ENCODE data around the gene LNX1.

The LNX1 gene

DNA sequence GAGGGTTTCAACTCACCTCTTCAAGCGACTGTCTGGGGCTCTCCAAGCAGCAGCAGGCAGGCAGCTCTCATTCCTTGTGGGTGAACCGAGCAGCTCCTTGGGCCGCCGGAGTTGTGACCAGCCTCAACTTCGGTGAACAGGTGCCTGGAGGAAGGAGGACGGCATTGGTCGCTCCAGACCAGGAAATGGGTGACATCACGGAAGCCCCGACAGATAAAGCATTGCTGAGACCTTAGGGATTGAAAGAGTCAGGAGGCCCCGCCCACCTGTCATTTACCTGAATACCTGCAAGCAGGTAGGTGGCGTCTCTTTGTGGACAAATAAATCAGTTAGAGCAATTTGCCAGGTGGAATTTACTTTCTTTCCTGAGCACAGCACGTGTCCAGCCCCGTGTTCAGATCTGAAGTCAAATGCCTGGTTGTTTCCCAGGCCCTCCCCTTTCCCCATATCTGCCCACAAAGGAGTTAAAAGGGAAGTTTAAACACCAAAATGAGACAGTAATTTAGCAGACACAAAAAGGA, at the start of gene LNX1:
Gene LNX1, minus strand, starts transcription at position 115 of the 521 bp plus-strand sequence. CDS start 17,484 bp downstream, outside the sequence.
- DNase-seq = no peak

DNA sequence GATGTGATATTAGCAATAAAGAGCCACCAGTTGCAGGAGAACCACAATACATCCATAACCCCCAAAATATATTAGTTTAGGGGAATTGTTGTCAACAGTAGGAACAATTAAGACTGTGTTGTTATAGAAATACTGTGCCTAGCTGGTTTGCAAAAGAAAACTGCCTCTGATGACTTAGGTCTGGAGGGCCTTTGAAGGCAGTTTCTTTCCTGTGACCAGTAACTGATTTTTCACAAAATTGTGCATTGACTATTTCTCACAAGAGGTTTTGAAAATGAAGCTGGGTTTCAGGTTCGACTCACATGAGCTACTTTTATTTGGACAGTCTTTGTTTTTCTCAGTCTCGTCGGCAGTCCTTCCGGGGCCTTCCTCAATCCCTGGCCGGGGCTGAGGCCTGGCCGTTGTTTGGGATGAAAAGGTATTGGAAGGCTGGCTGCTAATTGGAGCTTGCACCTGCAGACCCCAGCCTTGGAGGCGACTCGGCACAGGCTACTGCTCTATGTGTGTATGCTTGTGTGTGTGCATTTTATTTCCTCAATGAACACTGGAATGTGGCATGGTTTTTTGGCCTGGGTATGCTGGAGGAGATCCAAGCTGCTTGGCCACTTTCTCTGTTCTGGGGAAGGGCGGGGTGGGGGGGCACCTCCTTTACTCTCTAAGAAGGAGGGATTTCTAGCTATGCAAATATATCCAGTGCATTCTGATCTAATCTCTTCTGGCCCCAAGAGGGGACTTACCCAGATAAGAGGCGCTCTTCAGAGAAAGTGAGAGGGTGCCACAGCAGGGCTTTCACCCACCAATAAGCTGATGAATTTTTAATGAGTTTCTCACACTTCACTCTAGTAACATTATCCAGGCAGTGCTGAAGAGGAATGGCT, 49.5 kb upstream of the LNX1 start:
- no peak for DNase-seq

- no peak for DNase-seq
These were observed 47.6 kb upstream of the LNX1 start for GRCh38 chr4:53638919-53639318.

- DNase-seq = no peak
These were observed 46.1 kb upstream of the LNX1 start for GRCh38 chr4:53637348-53637747.

GRCh38 chr4:53635697-53636483, 44.6 kb upstream of the LNX1 start:
- no peak for DNase-seq

DNA sequence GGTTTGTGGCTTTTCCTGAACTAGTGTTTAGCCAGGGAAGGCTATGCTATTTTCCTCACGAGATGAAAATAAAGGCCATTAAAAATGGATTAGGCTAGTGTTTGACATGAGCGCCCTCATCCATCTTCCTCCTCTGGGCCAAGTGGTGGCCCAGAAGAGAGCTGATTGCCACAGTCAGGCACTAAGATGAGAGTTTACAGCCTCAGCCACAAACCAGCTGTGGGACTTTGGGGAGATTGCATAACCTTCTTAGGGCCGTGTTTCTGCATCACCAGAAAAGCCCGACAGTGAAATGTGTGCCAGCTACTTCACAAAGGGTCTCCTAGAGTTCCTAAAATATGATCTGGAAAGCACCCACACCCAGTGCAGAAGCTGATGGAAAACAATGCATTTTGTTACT, 42.3 kb upstream of the LNX1 start:
- no peak for DNase-seq

DNA sequence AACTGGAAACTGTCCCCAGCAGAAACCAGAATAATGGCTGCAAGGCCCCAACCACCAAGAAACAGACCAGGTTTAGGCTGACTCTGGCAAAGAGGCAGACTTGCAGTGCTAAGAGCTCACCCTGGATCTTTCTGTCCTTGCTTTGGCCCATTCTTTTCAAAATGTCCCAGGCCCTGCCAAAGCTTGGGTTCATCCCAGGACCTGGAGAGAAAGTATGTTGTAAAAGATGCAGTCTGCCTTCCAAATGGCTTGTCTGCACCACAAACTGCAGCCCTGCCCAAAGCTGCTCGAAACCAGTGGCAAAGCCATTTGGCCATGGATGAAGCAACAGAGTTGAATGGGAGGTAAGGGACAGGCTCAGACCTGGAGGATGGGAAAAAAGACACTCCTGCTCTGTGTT, 38.0 kb upstream of the LNX1 start:
- DNase-seq = no peak

DNA sequence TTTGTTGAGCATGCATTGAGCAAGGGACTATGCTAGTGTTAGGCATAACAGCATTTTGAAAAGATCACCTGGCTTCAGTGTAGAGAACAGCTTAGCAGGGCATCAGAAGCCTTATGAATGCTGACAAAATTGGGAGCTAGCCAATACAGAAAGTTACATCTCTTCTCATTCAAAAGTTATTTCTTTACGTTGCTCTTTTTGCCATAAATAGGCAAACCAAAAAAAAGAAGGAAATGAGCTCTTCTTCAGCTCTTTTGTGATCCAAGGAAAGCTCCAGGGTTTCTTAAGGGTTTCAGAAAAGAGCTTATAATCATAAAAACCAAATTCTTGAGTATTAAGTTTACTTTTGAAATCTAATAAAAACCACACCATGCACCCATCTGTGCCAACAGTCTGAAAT, 35.2 kb upstream of the LNX1 start:
- DNase-seq = no peak

DNA sequence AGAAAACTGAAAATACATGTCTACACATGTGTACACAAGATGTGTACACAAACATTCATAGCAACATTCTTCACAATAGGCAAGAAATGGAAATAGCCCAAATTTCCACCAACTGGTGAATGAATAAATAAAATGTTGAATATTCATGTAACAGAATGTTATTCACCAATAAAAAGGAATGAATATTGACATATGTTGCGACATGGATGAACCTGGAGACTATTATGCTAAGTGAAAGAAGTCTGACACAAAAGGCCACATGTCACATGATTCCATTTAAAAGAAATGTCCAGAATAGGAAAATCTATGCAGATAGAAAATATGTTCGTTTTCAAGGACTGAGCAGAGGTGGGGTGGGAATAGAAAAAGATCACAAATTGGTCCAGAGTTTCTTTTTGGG, 34.6 kb upstream of the LNX1 start:
- no peak for DNase-seq

DNA sequence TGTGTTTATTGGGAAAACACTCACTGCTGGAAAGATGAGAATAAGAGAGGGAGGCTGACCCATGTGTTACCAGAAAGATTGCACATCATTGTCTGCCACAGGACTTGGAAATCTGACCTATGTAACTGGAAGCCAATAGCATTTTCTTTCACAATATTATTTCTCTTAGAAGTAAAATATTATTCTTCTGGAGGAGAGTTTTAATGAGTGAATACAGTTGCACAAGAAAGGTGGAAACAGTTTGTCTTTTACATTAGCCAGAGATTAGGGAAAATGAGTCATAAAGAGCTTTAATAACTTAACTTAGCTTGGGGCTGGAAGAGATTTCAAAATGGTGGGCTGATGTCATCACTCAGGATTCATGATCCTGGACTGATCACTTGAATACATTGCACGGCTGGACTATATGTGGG, 31.5 kb upstream of the LNX1 start:
- DNase-seq = no peak

GRCh38 chr4:53620956-53621355, 29.7 kb upstream of the LNX1 start:
- no peak for DNase-seq

DNA sequence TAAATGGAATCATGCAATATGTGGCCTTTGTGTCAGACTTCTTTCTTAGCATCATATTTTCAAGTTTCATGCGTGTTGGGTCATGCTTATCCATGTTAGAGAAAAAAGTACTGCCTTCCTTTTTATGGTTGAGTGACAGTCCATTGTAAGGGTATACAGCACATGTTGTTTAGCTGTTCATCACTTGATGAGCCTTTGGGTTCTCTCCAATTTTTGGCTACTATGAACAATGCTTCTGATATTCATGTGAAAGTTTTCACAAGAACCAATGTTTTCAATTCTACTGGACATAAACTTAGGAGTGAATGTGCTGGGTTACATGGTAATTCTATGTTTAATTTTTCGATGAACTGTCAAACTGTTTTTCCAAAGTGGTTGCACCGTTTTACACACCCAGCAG, 28.1 kb upstream of the LNX1 start:
- no peak for DNase-seq

DNA sequence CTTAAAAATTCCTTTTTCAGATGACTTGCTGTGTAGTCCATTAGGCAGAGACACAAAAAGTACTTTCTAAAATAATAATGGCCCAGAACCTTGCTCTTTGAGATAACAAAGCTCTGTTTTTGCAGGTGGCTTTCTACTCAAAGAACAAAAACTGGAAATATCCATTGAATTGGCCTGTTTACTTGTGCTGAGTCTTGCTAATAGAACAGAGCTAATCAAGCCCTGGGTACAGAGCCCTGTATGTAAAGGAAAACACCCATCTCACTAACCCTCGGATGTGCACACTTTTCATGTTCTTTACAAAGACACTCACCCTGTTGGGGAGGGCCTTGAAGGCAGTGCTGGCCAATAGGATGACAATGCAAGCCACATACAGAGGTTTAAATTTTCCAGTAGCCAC, 27.0 kb upstream of the LNX1 start:
- DNase-seq = no peak

DNA sequence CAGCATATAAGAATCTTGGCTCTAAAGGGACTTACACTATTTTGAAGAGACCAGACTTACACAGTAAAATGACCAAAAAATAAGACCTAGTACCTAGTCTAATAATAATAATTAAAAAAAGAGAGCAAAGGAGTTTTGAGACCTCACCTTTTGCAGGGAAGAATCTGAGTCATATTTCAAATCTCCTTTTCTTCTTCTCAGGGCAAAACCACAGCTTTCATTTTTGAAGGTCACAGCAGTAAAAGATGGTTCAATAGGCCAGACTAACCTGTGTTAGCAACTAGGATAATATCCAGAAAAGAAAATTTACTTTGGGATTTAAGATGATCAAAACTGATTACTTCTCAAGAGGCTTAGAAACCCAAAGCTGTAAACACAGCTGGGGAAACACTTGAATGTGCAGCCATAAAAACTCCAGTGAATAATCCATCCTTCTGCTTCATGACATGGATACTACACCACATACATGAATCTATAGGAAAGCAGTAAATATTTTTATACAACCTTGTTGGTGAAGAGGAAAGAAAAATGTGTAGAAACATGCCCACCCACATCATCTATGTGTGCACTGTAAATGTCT, 25.9 kb upstream of the LNX1 start:
- no peak for DNase-seq

- no peak for DNase-seq
These were observed 24.9 kb upstream of the LNX1 start for GRCh38 chr4:53616219-53616618.

DNA sequence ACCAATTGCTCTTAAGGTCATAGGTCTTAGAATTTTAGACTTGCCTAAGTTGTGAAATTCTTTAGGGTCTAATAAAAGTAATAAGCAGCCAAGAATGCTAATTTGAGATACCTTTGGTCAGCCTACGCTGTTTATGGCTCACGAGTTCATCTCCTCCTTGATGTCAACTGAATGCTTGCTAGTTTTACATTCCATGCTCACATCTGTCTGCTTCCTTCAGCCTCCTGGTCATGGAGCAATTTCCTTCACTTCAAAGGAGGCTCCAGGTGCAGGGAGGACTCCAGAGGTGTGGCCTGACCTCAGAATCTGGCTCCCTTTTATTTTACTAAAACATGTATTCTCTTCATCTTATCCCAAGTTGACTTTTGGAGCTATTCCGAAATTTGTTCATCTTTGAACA, 23.3 kb upstream of the LNX1 start:
- no peak for DNase-seq

DNA sequence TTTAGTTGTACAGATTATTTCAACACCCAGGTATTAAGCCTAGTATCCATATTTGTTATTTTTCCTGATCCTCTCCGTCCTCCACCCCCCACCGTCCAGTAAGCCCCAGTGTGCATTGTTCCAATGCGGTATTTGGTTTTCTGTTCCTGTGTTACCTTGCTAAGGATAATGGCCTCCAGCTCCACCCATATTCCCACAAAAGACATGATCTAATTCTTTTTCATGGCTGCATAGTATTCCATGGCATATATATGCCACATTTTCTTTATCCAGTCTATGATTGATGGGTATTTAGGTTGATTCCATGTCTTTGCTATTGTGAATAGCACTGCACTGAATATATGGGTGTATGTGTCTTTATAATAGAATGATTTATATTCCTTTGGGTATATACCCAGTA, 22.1 kb upstream of the LNX1 start:
- no peak for DNase-seq

DNA sequence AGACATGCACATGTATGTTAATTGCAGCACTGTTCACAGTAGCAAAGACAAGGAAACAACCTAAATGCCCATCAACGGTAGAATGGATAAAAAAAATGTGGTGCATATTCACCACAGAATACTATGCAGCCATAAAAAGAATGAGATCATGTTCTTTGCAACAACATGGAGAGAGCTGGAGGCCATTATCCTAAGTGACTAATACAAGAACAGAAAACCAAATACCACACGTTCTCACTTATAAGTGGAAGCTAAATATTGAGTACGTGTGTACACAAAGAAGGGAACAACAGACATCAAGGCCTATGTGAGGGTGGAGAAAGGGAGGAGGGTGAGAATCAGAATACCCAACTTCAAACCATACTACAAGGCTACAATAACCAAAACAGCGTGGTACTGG, 17.4 kb upstream of the LNX1 start:
- DNase-seq = no peak

- DNase-seq = no peak
These were observed 17.0 kb upstream of the LNX1 start for GRCh38 chr4:53608242-53608641.

DNA sequence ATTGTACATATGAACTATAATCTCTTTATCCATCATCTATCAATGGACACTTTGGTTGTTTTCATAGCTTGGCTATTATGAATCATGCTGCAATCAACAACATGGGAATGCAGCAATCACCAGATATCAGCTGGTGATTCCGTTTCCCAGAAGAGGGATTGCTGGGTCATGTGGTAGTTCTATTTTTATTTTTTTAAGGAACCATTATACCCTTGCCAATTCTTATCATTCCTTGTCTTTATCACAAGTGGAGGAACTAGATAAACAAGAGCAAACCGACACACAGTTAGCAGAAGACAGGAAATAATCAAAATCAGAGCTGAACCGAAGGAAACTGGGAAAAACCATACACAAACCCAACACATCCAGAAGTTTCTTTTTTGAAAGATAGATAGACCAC, 14.5 kb upstream of the LNX1 start:
- no peak for DNase-seq

DNA sequence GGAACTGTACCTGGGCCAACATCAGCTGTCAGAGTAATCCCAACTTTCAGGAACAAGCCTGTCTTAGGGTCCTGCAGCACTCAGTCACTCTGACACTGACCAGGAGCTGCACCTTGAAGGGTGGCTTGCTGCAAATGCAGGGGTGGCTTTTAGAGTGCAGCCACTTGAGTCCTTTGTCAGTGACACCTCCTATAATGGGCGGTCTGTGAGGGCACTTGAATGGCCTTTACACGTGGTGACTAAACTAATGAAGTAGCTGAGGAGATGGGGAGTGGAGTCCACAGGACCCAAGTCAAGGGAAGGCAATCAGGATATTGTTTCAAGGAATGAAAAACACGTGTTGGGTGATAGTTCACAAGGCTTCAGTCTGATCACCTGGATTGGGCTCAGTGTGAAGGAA, 11.1 kb upstream of the LNX1 start:
- DNase-seq = no peak

DNA sequence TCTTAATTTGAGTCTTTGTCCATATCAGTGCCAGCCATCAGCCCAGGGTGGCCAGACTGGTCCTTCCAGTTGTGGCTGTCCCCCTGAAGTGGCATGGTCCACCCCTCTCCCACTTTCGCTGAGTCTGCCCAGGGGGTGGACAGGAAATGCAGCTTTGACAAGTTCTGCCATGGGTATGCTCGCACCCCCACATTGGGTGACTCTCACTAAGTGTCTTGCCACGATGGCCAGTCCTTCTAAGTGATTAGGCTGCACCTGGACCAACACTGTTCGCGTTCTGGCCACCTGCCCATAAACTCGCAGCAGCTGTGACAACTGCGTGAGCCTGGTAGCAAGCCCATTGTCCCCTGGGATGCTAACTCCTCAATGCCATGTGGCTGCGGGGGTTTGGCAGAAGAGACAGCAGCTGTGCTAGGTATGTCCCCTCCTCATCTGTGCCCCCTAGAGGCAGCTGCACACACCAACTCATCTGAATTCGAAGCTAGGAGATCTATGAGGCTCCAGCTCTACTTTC, 10.0 kb upstream of the LNX1 start:
- DNase-seq = no peak

- no peak for DNase-seq
These were observed 8.3 kb upstream of the LNX1 start for GRCh38 chr4:53599632-53600031.
